Ishikawa (cell line): ENCODE data around the gene RBM38.

ENCODE experiments used
- EP300 ChIP-seq: IDR thresholded peaks from 2 replicates; pipeline ENCODE4 v1.6.1; 2012; ENCODE audit warnings: borderline replicate concordance
- MAX ChIP-seq: IDR thresholded peaks from 2 replicates; pipeline ENCODE4 v1.6.1; 2012
- RAD21 ChIP-seq: IDR thresholded peaks from 2 replicates; pipeline ENCODE4 v1.6.1; 2012; ENCODE audit warnings: low read depth
- REST ChIP-seq: IDR thresholded peaks from 2 replicates; pipeline ENCODE4 v1.6.1; 2012; ENCODE audit warnings: low read depth, mild to moderate bottlenecking
- TAF1 ChIP-seq: IDR thresholded peaks from 2 replicates; pipeline ENCODE4 v1.6.1; 2012; ENCODE audit warnings: low read depth, mild to moderate bottlenecking
- TCF12 ChIP-seq: IDR thresholded peaks from 2 replicates; pipeline ENCODE4 v1.6.1; 2012; ENCODE audit warnings: low read depth
- TEAD4 ChIP-seq: IDR thresholded peaks from 2 replicates; pipeline ENCODE4 v1.6.1; 2012
- YY1 ChIP-seq: IDR thresholded peaks from 2 replicates; pipeline ENCODE4 v1.6.1; 2012; ENCODE audit warnings: low read depth

- TF ChIP-seq YY1 (no peak), MAX (no peak), REST (no peak), EP300 (no peak), TEAD4 (no peak), TCF12 (no peak), RAD21 (no peak), TAF1 (no peak)
Measured at GRCh38 chr20:57439993-57440392, 48.8 kb downstream of the RBM38 start.
